HCT116 (cell line): ENCODE results near the gene PRCD. TPM values are rescaled to one million over a fixed set of nuclear protein-coding genes. Genes with fewer than 3 reads are reported as not detected.

ENCODE experiments used
- ATAC-seq: fragments of 200-7000 bp; cut with Tn5 transposase; 2 replicates; pipeline ENCODE4 v1.9.1; 2020; ENCODE audit warnings: mild to moderate bottlenecking, moderate library complexity
- BruUV-seq: library from RNA; stranded (reverse); fragments of 400-500 nt; replicated peaks from 2 replicates; lab custom pipeline; 2021; lab: Mats Ljungman, UMichigan
- CTCF ChIA-PET: fragments of 300-600 bp; sonication (Branson Sonifier 250); formaldehyde crosslinking; loops from one replicate; lab custom pipeline; 2021; ENCODE audit warnings: antibody characterized with exemption; lab: Charles Lee
- POLR2A ChIA-PET: fragments of 300-600, 350-600 bp; sonication (Branson Sonifier 250); formaldehyde crosslinking; loops from one replicate; lab custom pipeline; 2021; ENCODE audit warnings: antibody characterized with exemption; lab: Charles Lee
- RAD21 ChIA-PET, 2 experiments: fragments of 300-600 bp; sonication (Branson Sonifier 250); formaldehyde crosslinking; loops; one replicate each; lab custom pipeline; 2023; ENCODE audit warnings: low total read pairs in 2 of 2; ENCODE audit not compliant: uncharacterized antibody in 2 of 2, unreplicated experiment in 2 of 2, low non-redundant PET in 1 of 2; lab: Charles Lee
- DNase-seq: peaks from one replicate; pipeline ENCODE4 v3.0.0-alpha.2; 2010; ENCODE audit warnings: low read depth, low spot score
- H2AFZ ChIP-seq: fragments of 200-600 bp; shearing (Covaris generic), sonication (generic); 2 replicates; pipeline ENCODE4 v1.6.1; 2017; ENCODE audit warnings: low read depth, mixed run types, mixed read lengths, antibody characterized with exemption, low read length; ENCODE audit not compliant: poor library complexity, severe bottlenecking
- H3K27ac ChIP-seq: 2 replicates; pipeline ENCODE4 v1.5.1; 2012; ENCODE audit warnings: low read depth, low read length
- H3K27me3 ChIP-seq: fragments of 200-600 bp; sonication (generic); 2 replicates; pipeline ENCODE4 v1.6.1; 2016; ENCODE audit warnings: mixed run types, low read length, mixed read lengths; ENCODE audit not compliant: insufficient read depth
- H3K36me3 ChIP-seq, 2 experiments: fragments of 200-500 bp in 1 of 2; fragments of 200-600 bp in 1 of 2; sonication (Bioruptor generic) in 1 of 2; sonication (generic) in 1 of 2; 2 replicates each; pipeline versions ENCODE4 v1.5.1 to v1.6.1; 2014 to 2016; ENCODE audit warnings: low read length in 2 of 2, inconsistent platforms in 1 of 2, mixed read lengths in 1 of 2, mixed run types in 1 of 2; ENCODE audit not compliant: insufficient read depth in 2 of 2, control insufficient read depth in 1 of 2
- H3K4me1 ChIP-seq, 2 experiments: fragments of 200-600 bp in 1 of 2; sonication (generic) in 1 of 2; 2 replicates each; pipeline versions ENCODE4 v1.5.1 to v1.6.1; 2012 to 2017; ENCODE audit warnings: low read length in 2 of 2, inconsistent platforms in 1 of 2, mild to moderate bottlenecking in 1 of 2, mixed read lengths in 1 of 2, mixed run types in 1 of 2, moderate library complexity in 1 of 2; ENCODE audit not compliant: insufficient read depth in 2 of 2, control insufficient read depth in 1 of 2
- H3K4me2 ChIP-seq: fragments of 200-600 bp; sonication (generic); 2 replicates; pipeline ENCODE4 v1.6.1; 2017; ENCODE audit warnings: mixed run types, low read length, mixed read lengths
- H3K4me3 ChIP-seq, 2 experiments: fragments of 200-600 bp in 1 of 2; sonication (generic) in 1 of 2; replicated peaks in 1 of 2; 2 replicates each; pipeline ENCODE4 v1.5.1; 2011 to 2016; ENCODE audit warnings: low read length in 2 of 2, control low read depth in 1 of 2, low read depth in 1 of 2, mild to moderate bottlenecking in 1 of 2, mixed read lengths in 1 of 2, mixed run types in 1 of 2
- H3K79me2 ChIP-seq: fragments of 200-600 bp; sonication (generic); 2 replicates; pipeline ENCODE4 v1.6.1; 2017; ENCODE audit warnings: mild to moderate bottlenecking, mixed run types, low read length, moderate library complexity, mixed read lengths; ENCODE audit not compliant: insufficient read depth
- H3K9ac ChIP-seq: fragments of 200-600 bp; sonication (generic); 2 replicates; pipeline ENCODE4 v1.6.1; 2016; ENCODE audit warnings: low read length, mixed read lengths
- H3K9me2 ChIP-seq: fragments of 200-600 bp; sonication (generic), shearing (Covaris generic); 2 replicates; pipeline ENCODE4 v1.6.1; 2017; ENCODE audit warnings: mixed run types, mild to moderate bottlenecking, moderate library complexity; ENCODE audit not compliant: insufficient read depth
- H3K9me3 ChIP-seq, 2 experiments: fragments of 200-500 bp in 1 of 2; fragments of 200-600 bp in 1 of 2; sonication (Bioruptor generic) in 1 of 2; sonication (generic) in 1 of 2; 2 replicates each; pipeline ENCODE4 v1.6.1; 2014 to 2017; ENCODE audit warnings: low read length in 2 of 2, mixed read lengths in 2 of 2, inconsistent platforms in 1 of 2, low read depth in 1 of 2, mild to moderate bottlenecking in 1 of 2, mixed run types in 1 of 2, moderate library complexity in 1 of 2; ENCODE audit not compliant: control insufficient read depth in 1 of 2, insufficient read depth in 1 of 2
- H4K20me1 ChIP-seq: fragments of 200-600 bp; sonication (generic), shearing (Covaris generic); 2 replicates; pipeline ENCODE4 v1.6.1; 2017; ENCODE audit warnings: mixed run types, mild to moderate bottlenecking, moderate library complexity; ENCODE audit not compliant: insufficient read depth
- ATF3 ChIP-seq: IDR thresholded peaks from 2 replicates; pipeline ENCODE4 v1.6.1; 2012
- FOSL1 ChIP-seq: IDR thresholded peaks from 2 replicates; pipeline ENCODE4 v1.6.1; 2012; ENCODE audit warnings: low read depth
- JUND ChIP-seq: IDR thresholded peaks from 2 replicates; pipeline ENCODE4 v1.6.1; 2012
- POLR2A ChIP-seq: IDR thresholded peaks from 2 replicates; pipeline ENCODE4 v1.7.0; 2011; ENCODE audit warnings: borderline replicate concordance; ENCODE audit not compliant: insufficient read depth, insufficient read length; ENCODE audit errors: extremely low read depth
- POLR2AphosphoS5 ChIP-seq: IDR thresholded peaks from 2 replicates; pipeline ENCODE4 v1.6.1; 2011; ENCODE audit warnings: mild to moderate bottlenecking, low read depth, low read length, moderate library complexity
- SP1 ChIP-seq: IDR thresholded peaks from 2 replicates; pipeline ENCODE4 v1.6.1; 2012; ENCODE audit warnings: low read depth
- SRF ChIP-seq: IDR thresholded peaks from 2 replicates; pipeline ENCODE4 v1.6.1; 2012; ENCODE audit warnings: low read depth
- YY1 ChIP-seq: IDR thresholded peaks from 2 replicates; pipeline ENCODE4 v1.6.1; 2011; ENCODE audit warnings: low read length, low read depth, moderate library complexity, mild to moderate bottlenecking; ENCODE audit not compliant: insufficient replicate concordance; ENCODE audit errors: extremely low read depth
- intact Hi-C: fragments of 100-400 bp; cut with micrococcal nuclease; formaldehyde crosslinking; loops from 2 replicates; pipeline ENCODE4 v1.10.0; 2022
- total RNA-seq: library from RNA; stranded (reverse); gene quantifications from one replicate; pipeline ENCODE4 v1.2.1, GENCODE V29; 2021; ENCODE audit not compliant: unreplicated experiment

PRCD gene
- total RNA-seq, 1 experiment from 2014 or later, result not detected

- Histone ChIP-seq H3K79me2 (peaks cover 35% of the 10 kb centered on the region), H3K36me3 (no peaks in the 10 kb centered on the region; a peak in 1 of 4 replicates), H2AFZ (no peak overlapping the region), H3K9me3 (no peaks in the 10 kb centered on the region), H3K9me2 (no peaks in the 10 kb centered on the region), H3K4me2 (peak overlapping the region; percentile 97), H3K27ac (peak overlapping the region; percentile 96; the same call in 1 of the 2 replicates), H3K27me3 (no peaks in the 10 kb centered on the region), H4K20me1 (peaks cover 5% of the 10 kb centered on the region; the same call in 1 of the 2 replicates), H3K4me3 (no peak overlapping the region), H3K9ac (no peak overlapping the region), H3K4me1 (peaks cover 32 to 49% of the 10 kb centered on the region in 2 experiments)
- ChIA-PET RAD21 (no interaction called here), CTCF (interaction anchor here (0.9 to 9.5 kb wide), 5 partner anchors 20 to 118 kb away, joined by 3 to 100 read pairs (median 5); partner anchors contain the start of genes AANAT and SPHK1), POLR2A (interaction anchor here (0.9 to 2.3 kb wide), 5 partner anchors 12 to 169 kb away, joined by 3 to 7 read pairs (median 3); partner anchors contain the start of genes AANAT and PRPSAP1)
- DNase-seq (no peak), ATAC-seq (no peak)
- intact Hi-C loops, result loop anchor here (5.0 kb wide), 1 partner anchor 200 kb away; no protein-coding TSS in a partner anchor
- BruUV-seq, result no TSS peak
- no peak for TF ChIP-seq ATF3
- TF ChIP-seq YY1, result no peak
- TF ChIP-seq SP1, result no peak
- TF ChIP-seq POLR2A, result no peak
- TF ChIP-seq FOSL1, result no peak
- TF ChIP-seq SRF, result no peak
- TF ChIP-seq JUND, result no peak
- TF ChIP-seq POLR2AphosphoS5, result no peak
Measured at GRCh38 chr17:76502341-76503211, 37.3 kb upstream of the PRCD start.
